G401 (cell line): ENCODE data around the gene PRSS38. TPM values are rescaled to one million over a fixed set of nuclear protein-coding genes. Genes with fewer than 3 reads are reported as not detected.

ENCODE experiments used
- DNase-seq: peaks from one replicate; pipeline ENCODE4 v3.0.0-alpha.2; 2015; ENCODE audit warnings: low spot score
- in situ Hi-C: cut with HindIII; loops from 2 replicates; pipeline ENCODE4 v1.10.0; 2016; ENCODE audit warnings: low sequenced_read_pairs, mixed read lengths
- total RNA-seq: library from RNA; depleted of rRNA; stranded (reverse); fragments of >200 nt; shearing (Covaris generic); gene quantifications from 2 replicates; pipeline ENCODE4 v1.2.3, GENCODE V29; 2014; rRNA removed

PRSS38 gene
- not detected in 2 replicates for total RNA-seq

- in situ Hi-C loops: no loop called here
- no peak for DNase-seq
Observed at GRCh38 chr1:227815468-227816409, at the start of gene PRSS38. PRSS38 (plus strand) TSS chr1:227815675; CDS start chr1:227815717, 42 bp downstream.

GRCh38 chr1:227766015-227766634, 49.4 kb upstream of the PRSS38 start:
- in situ Hi-C loops: loop anchor here (25.0 kb wide), 1 partner anchor 171 kb away; the partner anchor contains the start of gene WNT9A
- DNase-seq: peak; percentile 35

GRCh38 chr1:227766653-227767277, 48.7 kb upstream of the PRSS38 start:
- in situ Hi-C loops: loop anchor here (25.0 kb wide), 1 partner anchor 171 kb away; the partner anchor contains the start of gene WNT9A
- no peak for DNase-seq

GRCh38 chr1:227767401-227768124, 47.9 kb upstream of the PRSS38 start:
- in situ Hi-C loops: loop anchor here (25.0 kb wide), 1 partner anchor 170 kb away; the partner anchor contains the start of gene WNT9A
- DNase-seq: no peak

- DNase-seq: no peak
- in situ Hi-C loops: loop anchor here (25.0 kb wide), 1 partner anchor 169 kb away; the partner anchor contains the start of gene WNT9A
Observed at GRCh38 chr1:227768125-227768439, 47.4 kb upstream of the PRSS38 start.

GRCh38 chr1:227768640-227769039, 46.8 kb upstream of the PRSS38 start:
- in situ Hi-C loops: loop anchor here (25.0 kb wide), 1 partner anchor 169 kb away; the partner anchor contains the start of gene WNT9A
- no peak for DNase-seq

- no peak for DNase-seq
Observed at GRCh38 chr1:227769047-227769935, 46.2 kb upstream of the PRSS38 start.

GRCh38 chr1:227769936-227770494, 45.5 kb upstream of the PRSS38 start:
- in situ Hi-C loops: loop anchor here (25.0 kb wide), 1 partner anchor 167 kb away; the partner anchor contains the start of gene WNT9A
- no peak for DNase-seq

More at GRCh38 chr1:227769047-227769935, 46.2 kb upstream of the PRSS38 start:
- in situ Hi-C loops: loop anchor here (25.0 kb wide), 1 partner anchor 168 kb away; the partner anchor contains the start of gene WNT9A

- DNase-seq: no peak
- in situ Hi-C loops: loop anchor here (25.0 kb wide), 1 partner anchor 166 kb away; the partner anchor contains the start of gene WNT9A
Observed at GRCh38 chr1:227770812-227771211, 44.7 kb upstream of the PRSS38 start.

- in situ Hi-C loops: loop anchor here (25.0 kb wide), 1 partner anchor 166 kb away; the partner anchor contains the start of gene WNT9A
- no peak for DNase-seq
Observed at GRCh38 chr1:227771326-227771725, 44.1 kb upstream of the PRSS38 start.

GRCh38 chr1:227771771-227772170, 43.7 kb upstream of the PRSS38 start:
- no peak for DNase-seq
- in situ Hi-C loops: loop anchor here (25.0 kb wide), 1 partner anchor 166 kb away; the partner anchor contains the start of gene WNT9A

- DNase-seq: no peak
- in situ Hi-C loops: loop anchor here (25.0 kb wide), 1 partner anchor 164 kb away; the partner anchor contains the start of gene WNT9A
Observed at GRCh38 chr1:227773558-227773957, 41.9 kb upstream of the PRSS38 start.

GRCh38 chr1:227774051-227774731, 41.3 kb upstream of the PRSS38 start:
- no peak for DNase-seq
- in situ Hi-C loops: loop anchor here (25.0 kb wide), 1 partner anchor 163 kb away; the partner anchor contains the start of gene WNT9A

- in situ Hi-C loops: loop anchor here (25.0 kb wide), 1 partner anchor 162 kb away; the partner anchor contains the start of gene WNT9A
- no peak for DNase-seq
Observed at GRCh38 chr1:227774821-227775661, 40.4 kb upstream of the PRSS38 start.

- in situ Hi-C loops: no loop called here
- no peak for DNase-seq
Observed at GRCh38 chr1:227775841-227776240, 39.6 kb upstream of the PRSS38 start.

- in situ Hi-C loops: no loop called here
- DNase-seq: no peak
Observed at GRCh38 chr1:227776331-227776771, 39.1 kb upstream of the PRSS38 start.
